LNCAP (cell line): ENCODE measurements around the gene FREM1.

Experiments used
- CTCF ChIP-seq: fragments of 450-650 bp; IDR thresholded peaks from 2 replicates; pipeline ENCODE4 v1.5.1; 2017; ENCODE audit warnings: mild to moderate bottlenecking

Gene FREM1

GRCh38 chr9:14693251-14693861, 216.9 kb downstream of the FREM1 start, which contains the start of gene ZDHHC21:
ZDHHC21 (minus strand) TSS chr9:14693432; CDS start chr9:14674340, 19,092 bp downstream.
- no peak for TF ChIP-seq CTCF

GRCh38 chr9:14692470-14693250, 217.6 kb downstream of the FREM1 start:
- TF ChIP-seq CTCF: peak; percentile 15; the same call in 1 of the 2 replicates

GRCh38 chr9:14690948-14691730, 219.1 kb downstream of the FREM1 start:
- no peak for TF ChIP-seq CTCF

DNA sequence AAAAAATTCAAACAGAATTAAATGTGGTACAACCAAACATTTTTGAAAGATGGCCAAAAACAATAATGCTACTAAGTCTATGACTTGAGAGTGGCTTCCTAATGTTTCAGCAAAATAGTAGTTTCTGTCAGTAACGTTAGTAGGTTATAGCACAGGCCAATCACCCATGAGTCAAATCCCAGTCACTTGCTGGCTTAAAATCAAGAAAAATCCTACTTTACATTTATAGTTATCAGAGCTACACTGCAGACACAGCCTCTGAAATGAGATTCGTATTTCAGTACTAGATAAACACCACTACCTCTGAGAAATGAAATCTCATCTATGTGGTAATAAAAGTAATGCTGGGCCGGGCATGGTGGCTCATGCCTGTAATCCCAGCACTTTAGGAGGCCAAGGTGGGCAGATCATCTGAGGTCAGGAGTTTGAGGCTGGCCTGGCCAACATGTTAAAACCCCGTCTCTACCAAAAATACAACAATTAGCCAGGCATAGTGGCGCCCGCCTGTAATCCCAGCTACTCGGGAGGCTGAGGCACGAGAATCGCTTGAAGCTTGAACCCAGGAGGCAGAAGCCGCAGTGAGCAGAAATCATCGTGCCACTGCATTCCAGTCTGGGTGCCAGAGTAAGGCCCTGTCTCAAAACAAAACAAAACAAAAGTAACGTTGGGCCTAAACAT, 223.0 kb downstream of the FREM1 start:
- TF ChIP-seq CTCF: no peak

GRCh38 chr9:14686168-14686567, 224.1 kb downstream of the FREM1 start:
- no peak for TF ChIP-seq CTCF
